Muscle of leg (tissue), 11 donors: ENCODE measurements around the gene KCNJ1. TPM values are rescaled to one million over a fixed set of nuclear protein-coding genes. Genes with fewer than 3 reads are reported as not detected.

ENCODE experiments used
- DNase-seq: peaks from one replicate; pipeline ENCODE4 v3.0.0; 2013
- H3K27ac ChIP-seq: one replicate; pipeline ENCODE4 v1.5.1; 2013; ENCODE audit warnings: mild to moderate bottlenecking, low read length, control low read depth
- H3K27me3 ChIP-seq: one replicate; pipeline ENCODE4 v1.6.1; 2013; ENCODE audit warnings: low read length; ENCODE audit not compliant: control insufficient read depth, insufficient read depth
- H3K36me3 ChIP-seq: one replicate; pipeline ENCODE4 v1.6.1; 2013; ENCODE audit warnings: low read length; ENCODE audit not compliant: control insufficient read depth, insufficient read depth
- H3K4me1 ChIP-seq: one replicate; pipeline ENCODE4 v1.6.1; 2013; ENCODE audit warnings: low read length; ENCODE audit not compliant: control insufficient read depth, insufficient read depth
- H3K4me3 ChIP-seq: one replicate; pipeline ENCODE4 v1.5.1; 2013; ENCODE audit warnings: low read length, control low read depth
- H3K9me3 ChIP-seq: replicated peaks from 2 replicates; pipeline ENCODE4 v1.6.1; 2013; ENCODE audit warnings: low read depth, low read length; ENCODE audit not compliant: control insufficient read depth
- WGBS: methylation state at CpG from one replicate; pipeline ENCODE4 v1.1.5; 2013; ENCODE audit warnings: missing lambda C conversion rate; ENCODE audit not compliant: insufficient coverage; 5-methylcytosine and 5-hydroxymethylcytosine counted together
- polyA plus RNA-seq, 8 donors: library from polyadenylated mRNA; unstranded; fragments of 120-200 nt; gene quantifications; one replicate each; pipeline versions ENCODE4 v1.2.1 to v1.2.3, GENCODE V29; 2013; ENCODE audit warnings: inconsistent platforms in 1 of 8, low replicate concordance in 1 of 8; ENCODE audit not compliant: insufficient read length in 8 of 8, insufficient read depth in 1 of 8
- total RNA-seq: library from RNA; stranded (reverse); fragments of 120-200 nt; gene quantifications from one replicate; pipeline ENCODE4 v1.2.4, GENCODE V29; 2013

Gene KCNJ1
- total and polyA plus RNA-seq, 9 donors: 0.08 to 0.44 (median 0.19) TPM; not detected in 1

DNA sequence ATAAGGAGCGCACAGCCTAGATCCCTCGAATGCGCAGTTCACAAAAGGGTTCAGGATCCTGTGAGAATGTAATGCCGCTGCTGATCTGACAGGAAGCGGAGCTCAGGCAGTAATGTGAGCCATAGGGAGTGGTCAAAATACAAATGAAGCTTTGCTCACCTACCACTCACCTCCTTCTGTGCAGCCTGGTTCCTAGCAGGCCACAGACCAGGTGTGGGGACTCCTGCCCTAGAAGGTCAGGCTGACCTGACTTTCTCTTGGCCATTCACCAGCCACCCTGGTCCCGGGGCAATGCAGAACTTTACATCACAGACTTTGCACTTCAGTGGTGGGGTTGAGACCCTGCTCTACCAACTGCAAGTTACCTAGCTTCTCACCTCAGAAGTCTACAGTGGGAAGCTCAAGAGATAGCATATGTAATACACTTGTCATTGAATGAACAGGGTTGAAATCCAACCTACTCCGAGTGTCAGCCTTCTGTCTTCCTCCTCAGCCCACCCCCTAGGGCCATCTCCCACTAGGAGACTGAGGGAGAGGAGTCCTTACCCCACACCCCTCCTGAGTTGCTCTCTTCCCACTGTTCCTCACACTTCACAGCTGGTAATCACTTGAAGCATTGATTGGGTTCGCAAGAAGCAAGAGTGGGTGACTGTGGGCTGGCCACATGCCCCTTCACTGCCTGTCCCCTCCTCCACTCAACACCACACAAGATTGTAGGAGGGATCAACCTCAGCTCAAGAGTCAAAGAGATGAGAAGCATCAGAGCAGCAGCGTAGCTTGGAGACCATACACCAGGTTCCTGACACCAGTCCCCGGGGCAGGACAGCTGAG is 2.0 kb upstream of the KCNJ1 start:
- H3K4me3 ChIP-seq: no peak overlapping the region
- H3K36me3 ChIP-seq: no peaks in the 10 kb centered on the region
- H3K4me1 ChIP-seq: no peaks in the 10 kb centered on the region
- H3K27me3 ChIP-seq: no peaks in the 10 kb centered on the region
- 88% methylated on average over 4 of the region's 10 CpGs for WGBS
- DNase-seq: no peak
- no peaks in the 10 kb centered on the region for H3K9me3 ChIP-seq
- H3K27ac ChIP-seq: no peak overlapping the region

DNA sequence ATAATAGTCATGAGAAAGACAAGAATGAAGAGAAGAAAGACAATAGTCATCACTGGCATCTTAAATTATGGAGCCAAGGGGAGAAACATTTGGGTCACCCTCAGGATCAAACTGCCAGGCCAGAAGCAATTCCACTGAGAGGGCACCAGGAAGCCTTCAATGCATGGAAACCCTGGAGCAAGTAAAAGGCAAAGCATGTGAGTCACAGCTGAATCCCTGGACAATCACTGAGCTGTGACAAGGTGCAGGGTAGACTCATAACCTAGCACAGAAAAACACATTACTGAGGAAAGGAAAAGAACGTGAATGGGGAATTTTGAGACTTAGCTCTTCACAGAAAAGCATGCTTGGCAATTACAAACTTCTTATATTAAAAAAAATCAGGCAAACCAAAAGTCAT is 1.6 kb downstream of the KCNJ1 start:
- Histone ChIP-seq H3K27ac (no peak overlapping the region), H3K27me3 (peaks cover 2% of the 10 kb centered on the region), H3K4me1 (no peaks in the 10 kb centered on the region), H3K36me3 (no peaks in the 10 kb centered on the region), H3K9me3 (no peaks in the 10 kb centered on the region), H3K4me3 (no peak overlapping the region)
- no peak for DNase-seq
- no CpG with 5 or more reads among the region's 1 CpG for whole genome bisulfite sequencing

DNA sequence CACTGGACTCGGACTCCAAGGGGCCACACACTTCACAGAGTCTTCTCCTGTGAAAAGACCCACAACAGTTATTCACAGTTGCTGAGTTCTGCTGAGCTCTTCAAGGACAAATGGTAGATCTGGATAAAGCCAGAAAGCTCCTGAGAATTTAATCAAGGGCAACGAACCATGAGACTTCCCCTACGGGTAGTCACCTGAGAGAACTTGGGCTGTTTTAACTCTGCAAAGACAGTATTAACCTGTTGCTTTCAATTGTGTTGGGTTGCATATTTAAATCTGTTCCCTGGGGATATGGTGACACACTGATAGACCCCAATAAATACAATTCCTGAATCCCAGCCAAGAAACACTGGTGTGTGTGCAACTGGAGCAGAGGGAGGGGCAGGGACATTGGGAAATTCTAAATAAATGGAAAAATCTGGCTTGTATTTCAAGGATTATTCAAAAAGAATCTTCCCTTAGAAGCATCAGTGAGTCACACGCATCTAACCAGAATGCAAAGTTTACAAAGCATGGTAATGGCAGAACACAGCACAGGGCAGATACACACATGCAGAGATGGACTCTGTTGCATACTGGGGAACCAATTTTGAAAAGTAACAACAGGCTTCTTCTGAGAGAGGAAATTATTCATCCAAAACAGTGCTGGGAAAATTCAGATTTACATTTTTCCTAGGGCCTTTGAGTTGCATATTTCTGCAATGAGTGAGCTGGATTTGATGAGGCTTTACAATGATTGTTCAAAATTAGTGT is 4.0 kb downstream of the KCNJ1 start:
- Histone ChIP-seq H3K36me3 (no peaks in the 10 kb centered on the region), H3K4me3 (no peak overlapping the region), H3K9me3 (no peaks in the 10 kb centered on the region), H3K27me3 (peaks cover 2% of the 10 kb centered on the region), H3K4me1 (no peaks in the 10 kb centered on the region), H3K27ac (no peak overlapping the region)
- peak; percentile 19 for DNase-seq
- WGBS: 50% methylated on average over 4 of the region's 4 CpGs

DNA sequence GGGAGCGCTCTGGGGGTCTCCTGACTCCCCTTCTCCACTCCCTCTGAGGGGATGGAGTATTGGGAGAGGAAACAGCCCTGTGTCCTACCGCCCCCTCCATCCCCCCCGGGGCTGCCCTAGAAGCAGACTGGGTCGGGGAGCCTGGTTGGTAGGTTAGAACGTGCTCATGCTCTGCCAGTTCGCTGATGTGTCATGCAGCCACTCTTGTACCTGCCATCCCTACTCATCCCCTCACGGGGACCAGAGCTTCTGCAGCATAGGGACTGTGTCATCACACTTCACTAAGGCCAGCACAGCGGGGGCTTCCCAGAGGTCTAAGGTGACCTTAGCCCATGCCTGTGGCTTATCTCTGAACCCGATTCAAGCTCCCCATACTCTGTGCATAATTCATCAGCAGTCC is 4.7 kb downstream of the KCNJ1 start:
- Histone ChIP-seq H3K9me3 (no peaks in the 10 kb centered on the region), H3K4me3 (no peak overlapping the region), H3K36me3 (no peaks in the 10 kb centered on the region), H3K27ac (no peak overlapping the region), H3K27me3 (peaks cover 2% of the 10 kb centered on the region), H3K4me1 (no peaks in the 10 kb centered on the region)
- DNase-seq: no peak
- 92% methylated on average over 5 of the region's 9 CpGs for WGBS

DNA sequence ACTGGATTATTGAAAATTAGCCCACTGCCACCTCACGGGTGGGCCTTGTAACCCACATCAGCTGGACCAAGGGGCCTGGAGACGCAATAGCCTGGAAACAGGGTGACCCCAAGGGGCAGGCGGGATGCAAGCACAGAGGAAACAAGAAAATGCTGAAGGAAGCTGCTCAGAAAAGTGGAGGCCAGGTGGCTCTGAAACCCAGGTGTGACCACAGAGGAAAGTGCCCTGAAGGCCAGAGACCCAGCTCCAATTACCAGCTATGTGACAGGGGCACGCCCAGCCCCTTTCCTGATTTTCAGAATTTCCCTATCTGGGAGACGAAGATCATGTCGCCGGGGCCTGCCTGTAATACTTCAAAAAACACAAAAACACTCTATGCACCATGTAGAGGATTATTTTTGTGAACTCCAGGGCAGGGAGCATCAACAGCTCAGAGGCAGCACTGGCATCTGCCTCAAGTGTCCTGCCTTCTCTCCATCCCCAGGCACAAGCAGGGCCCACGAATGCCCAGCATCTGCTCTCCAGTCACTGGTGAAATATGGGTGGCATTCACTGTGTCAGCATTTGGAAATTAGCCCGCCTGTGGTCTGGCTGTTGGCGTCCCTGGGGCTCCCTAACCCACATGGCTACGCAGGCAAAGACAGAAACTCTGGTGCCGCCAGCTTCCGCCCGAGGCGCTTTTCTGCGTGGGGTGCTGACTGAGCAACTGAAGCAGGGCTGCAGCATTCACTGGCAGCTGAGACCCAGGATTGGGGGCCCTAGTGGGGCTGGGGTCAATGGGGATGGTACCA is 6.3 kb downstream of the KCNJ1 start:
- Histone ChIP-seq H3K9me3 (no peaks in the 10 kb centered on the region), H3K4me3 (no peak overlapping the region), H3K36me3 (no peaks in the 10 kb centered on the region), H3K4me1 (no peaks in the 10 kb centered on the region), H3K27me3 (peaks cover 2% of the 10 kb centered on the region), H3K27ac (no peak overlapping the region)
- DNase-seq: no peak
- 87% methylated on average over 12 of the region's 16 CpGs for WGBS

DNA sequence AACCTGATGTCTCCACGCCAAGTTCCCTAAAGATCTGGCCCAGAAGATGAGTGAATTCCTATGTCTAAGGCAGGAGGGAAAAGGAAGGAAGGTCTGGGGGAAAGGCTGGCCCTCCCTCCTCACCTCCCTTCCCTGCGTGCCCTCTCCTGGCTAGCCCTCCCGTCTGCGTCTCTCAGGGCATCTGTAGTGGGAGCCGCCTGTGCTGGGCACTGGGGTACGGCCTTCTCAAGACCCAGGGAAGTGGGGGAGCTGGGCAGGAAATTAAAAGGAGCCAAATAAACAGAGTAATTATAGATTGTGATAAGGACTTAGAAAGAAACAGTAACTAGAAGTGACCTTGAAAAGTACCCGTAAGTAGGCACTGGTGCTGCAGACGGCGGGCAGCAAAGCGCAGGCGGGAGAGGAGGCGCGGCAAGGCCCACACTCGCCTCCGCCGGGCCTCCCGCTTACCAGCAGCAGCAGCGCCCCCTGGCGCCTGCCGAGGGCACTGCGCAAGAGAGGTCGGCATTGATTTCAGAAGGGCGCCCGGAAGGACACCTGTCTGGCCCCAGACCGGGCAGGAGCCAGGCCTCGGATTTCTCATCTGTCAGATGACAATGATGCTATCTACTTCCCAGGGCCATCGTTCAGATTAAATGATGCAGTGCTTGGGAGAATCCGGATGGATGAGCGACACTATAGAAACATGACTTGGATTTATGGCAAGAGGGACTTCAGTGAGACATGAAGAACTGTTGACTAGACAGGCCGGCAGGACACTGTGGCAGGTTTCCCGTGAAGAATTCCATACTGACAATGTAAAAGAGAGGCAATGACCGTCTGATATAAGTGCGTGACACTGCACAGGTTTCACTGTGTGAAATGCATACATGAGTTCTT is 7.3 kb downstream of the KCNJ1 start:
- peak; percentile 44 for DNase-seq
- Histone ChIP-seq H3K27me3 (peaks cover 2% of the 10 kb centered on the region), H3K27ac (no peak overlapping the region), H3K36me3 (no peaks in the 10 kb centered on the region), H3K9me3 (no peaks in the 10 kb centered on the region), H3K4me1 (no peaks in the 10 kb centered on the region), H3K4me3 (no peak overlapping the region)
- WGBS: 24% methylated on average over 27 of the region's 33 CpGs

DNA sequence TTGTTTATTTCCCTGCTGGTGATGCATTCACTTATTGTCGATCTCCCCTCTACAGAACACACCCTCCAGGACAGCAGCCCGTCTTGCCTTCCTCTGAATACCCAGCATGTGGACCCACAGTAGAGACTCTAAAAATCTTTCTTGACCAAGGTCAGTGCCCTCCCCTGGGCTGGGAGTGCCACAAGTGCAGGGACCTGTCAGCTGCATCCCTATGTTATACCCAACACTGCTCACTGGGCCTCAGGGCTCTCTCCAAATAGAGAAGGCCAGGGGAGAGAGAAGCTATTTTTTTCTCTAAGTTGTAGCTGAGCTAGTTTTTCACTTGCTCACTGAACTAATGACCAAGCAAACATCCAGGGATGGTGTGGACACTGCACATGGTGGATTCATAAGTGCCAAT is 9.8 kb downstream of the KCNJ1 start:
- DNase-seq: no peak
- Histone ChIP-seq H3K36me3 (no peaks in the 10 kb centered on the region), H3K4me3 (no peak overlapping the region), H3K4me1 (no peaks in the 10 kb centered on the region), H3K27me3 (peaks cover 2% of the 10 kb centered on the region), H3K9me3 (no peaks in the 10 kb centered on the region), H3K27ac (no peak overlapping the region)
- 100% methylated on average over 1 of the region's 2 CpGs for WGBS

DNA sequence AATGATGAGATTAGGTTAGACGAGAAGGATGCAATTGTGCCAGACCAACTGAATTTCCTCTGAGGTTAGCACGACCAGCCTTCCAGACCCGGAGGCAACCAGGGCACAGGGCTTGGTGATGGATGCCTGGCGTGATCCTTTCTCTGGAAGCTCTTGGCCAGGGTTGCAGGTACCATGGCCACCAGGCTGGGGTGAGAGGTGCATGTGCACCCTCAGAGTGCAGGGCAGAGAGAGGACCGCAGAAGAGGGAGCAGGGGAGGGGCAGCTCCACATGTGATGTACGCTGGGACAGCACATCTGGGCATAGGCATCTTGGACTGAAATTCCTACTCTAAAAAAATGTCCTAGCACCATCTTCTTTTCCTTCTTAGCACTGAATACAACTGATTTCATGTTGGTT is 10.9 kb downstream of the KCNJ1 start:
- H3K36me3 ChIP-seq: no peaks in the 10 kb centered on the region
- no peak overlapping the region for H3K4me3 ChIP-seq
- H3K9me3 ChIP-seq: no peaks in the 10 kb centered on the region
- DNase-seq: no peak
- no peaks in the 10 kb centered on the region for H3K27me3 ChIP-seq
- no peak overlapping the region for H3K27ac ChIP-seq
- WGBS: 75% methylated on average over 5 of the region's 6 CpGs
- H3K4me1 ChIP-seq: no peaks in the 10 kb centered on the region

DNA sequence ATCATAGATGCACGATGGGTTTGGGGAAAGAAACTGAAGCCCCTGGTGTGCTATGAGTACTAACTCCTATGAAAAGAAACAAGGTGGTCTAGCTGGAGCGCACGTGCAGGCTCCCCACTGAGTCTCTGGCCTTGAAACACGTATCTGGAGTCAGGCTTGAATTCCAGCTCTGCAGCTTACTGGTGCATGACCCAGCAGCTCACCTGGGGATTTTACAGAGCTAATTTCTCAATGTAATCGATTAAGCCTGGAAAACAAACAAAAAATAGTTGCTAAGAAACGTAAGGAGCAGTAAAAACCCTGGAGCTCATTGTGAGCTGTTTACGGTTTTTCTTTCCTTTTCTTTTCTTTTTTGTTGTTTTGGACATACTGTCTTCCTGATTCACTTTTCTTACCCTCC is 12.3 kb downstream of the KCNJ1 start:
- Histone ChIP-seq H3K4me3 (no peak overlapping the region), H3K27me3 (no peaks in the 10 kb centered on the region), H3K27ac (no peak overlapping the region), H3K9me3 (no peaks in the 10 kb centered on the region), H3K36me3 (no peaks in the 10 kb centered on the region), H3K4me1 (no peaks in the 10 kb centered on the region)
- DNase-seq: no peak
- WGBS: 53% methylated on average over 4 of the region's 7 CpGs
